Cardiac muscle cell (in vitro differentiated cells and primary cell): Measurements from ENCODE around the gene SETBP1. TPM values are rescaled to one million over a fixed set of nuclear protein-coding genes. Genes with fewer than 3 reads are reported as not detected.
A peak's percentile ranks its signal among the peaks of the same experiment; 100 is the strongest.

Source experiments
- DNase-seq, 2 donors: peaks; one replicate each; pipeline versions ENCODE4 v3.0.0 to v3.0.0-alpha.2; 2010 to 2017; ENCODE audit warnings: low read depth in 1 of 2, low spot score in 1 of 2
- H3K27ac ChIP-seq: fragments of 200-600 bp; sonication (generic); 2 replicates; pipeline ENCODE4 v1.5.1; 2016
- H3K27me3 ChIP-seq: fragments of 200-600 bp; sonication (generic); 2 replicates; pipeline ENCODE4 v1.6.0; 2016; ENCODE audit warnings: control low read depth
- H3K36me3 ChIP-seq: fragments of 200-600 bp; sonication (generic); 2 replicates; pipeline ENCODE4 v1.5.1; 2016; ENCODE audit warnings: control low read depth
- H3K4me1 ChIP-seq: fragments of 200-600 bp; sonication (generic); 2 replicates; pipeline ENCODE4 v1.8.1; 2017; ENCODE audit warnings: low read depth, mild to moderate bottlenecking, mixed run types
- H3K4me3 ChIP-seq: fragments of 200-600 bp; sonication (generic); 2 replicates; pipeline ENCODE4 v1.5.1; 2016; ENCODE audit warnings: mild to moderate bottlenecking
- H3K9me3 ChIP-seq: fragments of 200-600 bp; sonication (generic); 2 replicates; pipeline ENCODE4 v1.5.1; 2017; ENCODE audit warnings: low read depth, mild to moderate bottlenecking, control low read depth
- polyA plus RNA-seq: library from polyadenylated mRNA; unstranded; fragments of >200 nt; fragmentation: Nextera tagmentation; extraction: Ambion mirVana; gene quantifications from 2 replicates; pipeline ENCODE4 v1.2.1, GENCODE V29; 2016
- total RNA-seq: library from RNA; depleted of rRNA; stranded (reverse); fragments of >200 nt; gene quantifications from 2 replicates; pipeline ENCODE4 v1.2.3, GENCODE V29; 2016
- TF ChIP-seq, protein P1 (sequence below): IDR thresholded peaks from 2 replicates; pipeline ENCODE4 v1.5.1; 2012; ENCODE audit warnings: low read depth, mild to moderate bottlenecking, low read length

SETBP1 gene
- total and polyA plus RNA-seq, 2 experiments from 2014 or later, result 6.3 to 30.6 TPM

DNA sequence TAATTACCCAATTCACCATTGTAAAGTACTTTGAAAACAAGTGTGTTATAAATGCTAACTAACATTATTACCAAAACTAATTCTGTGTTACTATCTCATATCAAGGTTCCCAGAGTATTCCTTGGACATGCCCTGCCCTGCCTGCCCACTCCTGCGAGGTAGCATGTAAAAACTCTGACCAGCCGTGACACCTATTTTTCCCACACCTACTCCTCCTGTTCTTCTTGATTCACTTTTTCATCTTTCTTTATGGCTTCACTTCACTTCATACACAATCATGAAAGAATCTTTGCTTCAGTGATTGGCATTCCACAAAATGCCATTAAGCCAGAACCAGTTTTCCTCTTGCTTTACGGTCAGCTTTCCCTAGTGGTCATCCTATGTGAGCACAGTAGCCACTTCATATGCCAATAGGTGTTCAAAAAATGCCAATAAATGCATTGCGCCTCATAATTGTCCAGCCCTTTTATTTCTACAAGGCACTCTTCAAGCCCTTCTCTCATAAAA lies 42.6 kb upstream of the SETBP1 start:
- H3K4me1 ChIP-seq, result peaks cover 14% of the 10 kb centered on the region
- DNase-seq, result no peak
- H3K9me3 ChIP-seq, result no peaks in the 10 kb centered on the region
- no peaks in the 10 kb centered on the region for H3K27me3 ChIP-seq
- H3K4me3 ChIP-seq, result no peak overlapping the region
- TF ChIP-seq, protein P1, sequence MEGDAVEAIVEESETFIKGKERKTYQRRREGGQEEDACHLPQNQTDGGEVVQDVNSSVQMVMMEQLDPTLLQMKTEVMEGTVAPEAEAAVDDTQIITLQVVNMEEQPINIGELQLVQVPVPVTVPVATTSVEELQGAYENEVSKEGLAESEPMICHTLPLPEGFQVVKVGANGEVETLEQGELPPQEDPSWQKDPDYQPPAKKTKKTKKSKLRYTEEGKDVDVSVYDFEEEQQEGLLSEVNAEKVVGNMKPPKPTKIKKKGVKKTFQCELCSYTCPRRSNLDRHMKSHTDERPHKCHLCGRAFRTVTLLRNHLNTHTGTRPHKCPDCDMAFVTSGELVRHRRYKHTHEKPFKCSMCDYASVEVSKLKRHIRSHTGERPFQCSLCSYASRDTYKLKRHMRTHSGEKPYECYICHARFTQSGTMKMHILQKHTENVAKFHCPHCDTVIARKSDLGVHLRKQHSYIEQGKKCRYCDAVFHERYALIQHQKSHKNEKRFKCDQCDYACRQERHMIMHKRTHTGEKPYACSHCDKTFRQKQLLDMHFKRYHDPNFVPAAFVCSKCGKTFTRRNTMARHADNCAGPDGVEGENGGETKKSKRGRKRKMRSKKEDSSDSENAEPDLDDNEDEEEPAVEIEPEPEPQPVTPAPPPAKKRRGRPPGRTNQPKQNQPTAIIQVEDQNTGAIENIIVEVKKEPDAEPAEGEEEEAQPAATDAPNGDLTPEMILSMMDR, result no peak
- H3K27ac ChIP-seq, result no peak overlapping the region
- H3K36me3 ChIP-seq, result no peaks in the 10 kb centered on the region

GRCh38 chr18:44638811-44639210 lies 41.9 kb upstream of the SETBP1 start:
- Histone ChIP-seq H3K27ac (no peak overlapping the region), H3K36me3 (no peaks in the 10 kb centered on the region), H3K27me3 (no peaks in the 10 kb centered on the region), H3K4me3 (no peak overlapping the region), H3K9me3 (no peaks in the 10 kb centered on the region), H3K4me1 (peaks cover 14% of the 10 kb centered on the region)
- TF ChIP-seq, protein P1, result no peak
- no peak for DNase-seq

- Histone ChIP-seq H3K4me1 (no peaks in the 10 kb centered on the region), H3K9me3 (no peaks in the 10 kb centered on the region), H3K4me3 (no peak overlapping the region), H3K27me3 (no peaks in the 10 kb centered on the region), H3K36me3 (no peaks in the 10 kb centered on the region), H3K27ac (no peak overlapping the region)
- TF ChIP-seq, protein P1, result no peak
- DNase-seq, result no peak
Observed at GRCh38 chr18:44643004-44643403, 37.7 kb upstream of the SETBP1 start.

- Histone ChIP-seq H3K27me3 (no peaks in the 10 kb centered on the region), H3K9me3 (no peaks in the 10 kb centered on the region), H3K4me1 (peaks cover 6% of the 10 kb centered on the region), H3K4me3 (no peak overlapping the region), H3K36me3 (no peaks in the 10 kb centered on the region), H3K27ac (no peak overlapping the region)
- DNase-seq, result peak in 1 of 2 donors; percentile 96
- TF ChIP-seq, protein P1, result no peak
Observed at GRCh38 chr18:44651478-44651877, 29.2 kb upstream of the SETBP1 start.

DNA sequence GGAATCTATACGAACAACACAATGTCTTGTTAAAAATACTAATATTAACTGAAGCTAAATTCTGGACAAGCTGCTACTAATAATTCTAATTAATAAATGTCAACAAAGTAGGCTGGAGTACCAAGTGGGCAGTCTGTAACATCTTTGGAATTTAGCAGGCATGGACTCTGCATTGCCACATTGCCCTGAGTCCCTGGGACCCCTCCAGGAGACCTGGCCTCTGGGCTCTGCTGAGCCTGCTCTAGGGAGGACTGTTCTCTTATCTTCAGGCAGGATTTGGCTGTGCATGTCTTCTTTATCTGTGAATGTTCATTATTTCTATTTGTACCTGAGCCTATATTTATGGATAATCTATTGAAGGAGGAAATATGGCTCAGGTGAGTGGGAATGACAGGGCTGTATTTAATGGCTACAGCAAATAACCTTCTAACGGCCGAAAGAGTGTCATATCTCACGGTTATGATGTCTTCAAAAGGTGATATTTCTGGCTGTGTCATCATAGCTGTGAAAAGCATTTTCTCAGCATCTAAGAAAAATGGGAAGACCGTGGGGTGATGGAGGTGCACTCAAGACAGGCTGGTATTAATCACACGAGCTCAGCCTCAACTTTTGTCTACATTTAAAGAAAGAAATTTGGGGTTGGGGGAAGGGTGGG lies 28.6 kb upstream of the SETBP1 start:
- Histone ChIP-seq H3K27ac (no peak overlapping the region), H3K4me3 (no peak overlapping the region), H3K27me3 (no peaks in the 10 kb centered on the region), H3K9me3 (no peaks in the 10 kb centered on the region), H3K36me3 (no peaks in the 10 kb centered on the region), H3K4me1 (peaks cover 6% of the 10 kb centered on the region)
- TF ChIP-seq, protein P1, result no peak
- DNase-seq, result no peak
